ENCODE data around the gene HNRNPA3. TPM values are rescaled to one million over a fixed set of nuclear protein-coding genes. Genes with fewer than 3 reads are reported as not detected.

Gene HNRNPA3
- total and polyA plus RNA-seq, 2 of the 13 experiments (the other 11 are each of a cell fraction or from before 2014, with no cell fraction given) = 73.3 to 97.7 TPM

GRCh38 chr2:177183860-177184259 is 28.7 kb upstream of the HNRNPA3 start (continued):
- TF ChIP-seq, protein P1, sequence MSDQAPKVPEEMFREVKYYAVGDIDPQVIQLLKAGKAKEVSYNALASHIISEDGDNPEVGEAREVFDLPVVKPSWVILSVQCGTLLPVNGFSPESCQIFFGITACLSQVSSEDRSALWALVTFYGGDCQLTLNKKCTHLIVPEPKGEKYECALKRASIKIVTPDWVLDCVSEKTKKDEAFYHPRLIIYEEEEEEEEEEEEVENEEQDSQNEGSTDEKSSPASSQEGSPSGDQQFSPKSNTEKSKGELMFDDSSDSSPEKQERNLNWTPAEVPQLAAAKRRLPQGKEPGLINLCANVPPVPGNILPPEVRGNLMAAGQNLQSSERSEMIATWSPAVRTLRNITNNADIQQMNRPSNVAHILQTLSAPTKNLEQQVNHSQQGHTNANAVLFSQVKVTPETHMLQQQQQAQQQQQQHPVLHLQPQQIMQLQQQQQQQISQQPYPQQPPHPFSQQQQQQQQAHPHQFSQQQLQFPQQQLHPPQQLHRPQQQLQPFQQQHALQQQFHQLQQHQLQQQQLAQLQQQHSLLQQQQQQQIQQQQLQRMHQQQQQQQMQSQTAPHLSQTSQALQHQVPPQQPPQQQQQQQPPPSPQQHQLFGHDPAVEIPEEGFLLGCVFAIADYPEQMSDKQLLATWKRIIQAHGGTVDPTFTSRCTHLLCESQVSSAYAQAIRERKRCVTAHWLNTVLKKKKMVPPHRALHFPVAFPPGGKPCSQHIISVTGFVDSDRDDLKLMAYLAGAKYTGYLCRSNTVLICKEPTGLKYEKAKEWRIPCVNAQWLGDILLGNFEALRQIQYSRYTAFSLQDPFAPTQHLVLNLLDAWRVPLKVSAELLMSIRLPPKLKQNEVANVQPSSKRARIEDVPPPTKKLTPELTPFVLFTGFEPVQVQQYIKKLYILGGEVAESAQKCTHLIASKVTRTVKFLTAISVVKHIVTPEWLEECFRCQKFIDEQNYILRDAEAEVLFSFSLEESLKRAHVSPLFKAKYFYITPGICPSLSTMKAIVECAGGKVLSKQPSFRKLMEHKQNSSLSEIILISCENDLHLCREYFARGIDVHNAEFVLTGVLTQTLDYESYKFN (CRISPR knock-in tag; conservative IDR thresholded peaks at IDR 0.05) = peak; percentile 54
- TF ChIP-seq TGIF2 (CRISPR knock-in tag; IDR thresholded peaks at IDR 0.05) (peak; percentile 41; the same call in 1 of the 2 replicates), KLF15 (CRISPR knock-in tag; IDR thresholded peaks at IDR 0.05; ENCODE audit: borderline replicate concordance) (no peak), ZNF629 (CRISPR knock-in tag; conservative IDR thresholded peaks at IDR 0.05) (no peak), SMAD3 (CRISPR knock-in tag; IDR thresholded peaks at IDR 0.05) (0 out of 2 replicates have a peak, but pooled peaks have one; percentile 28), ZBED4 (CRISPR knock-in tag; IDR thresholded peaks at IDR 0.05; ENCODE audit: borderline replicate concordance) (no peak), PAX8 (CRISPR knock-in tag; IDR thresholded peaks at IDR 0.05; ENCODE audit: borderline replicate concordance) (no peak), MZF1 (CRISPR knock-in tag; IDR thresholded peaks at IDR 0.05; ENCODE audit: borderline replicate concordance) (no peak), TEAD3 (CRISPR knock-in tag; optimal IDR thresholded peaks at IDR 0.05; ENCODE audit: borderline replicate concordance) (no peak), TAF15 (IDR thresholded peaks at IDR 0.05; ENCODE audit: low read depth, low read length, poor library complexity, severe bottlenecking) (no peak), CEBPG (CRISPR knock-in tag; IDR thresholded peaks at IDR 0.05) (peak; percentile 65), KDM2A (CRISPR knock-in tag; IDR thresholded peaks at IDR 0.05; ENCODE audit: borderline replicate concordance, low read depth) (no peak), ZNF614 (CRISPR knock-in tag; IDR thresholded peaks at IDR 0.05; ENCODE audit: borderline replicate concordance) (peak; percentile 35; the same call in 1 of the 2 replicates), DPF2 (CRISPR knock-in tag; IDR thresholded peaks at IDR 0.05; ENCODE audit: borderline replicate concordance, low read depth) (0 out of 2 replicates have a peak, but pooled peaks have one; percentile 16)
- TF ChIP-seq, protein P2, sequence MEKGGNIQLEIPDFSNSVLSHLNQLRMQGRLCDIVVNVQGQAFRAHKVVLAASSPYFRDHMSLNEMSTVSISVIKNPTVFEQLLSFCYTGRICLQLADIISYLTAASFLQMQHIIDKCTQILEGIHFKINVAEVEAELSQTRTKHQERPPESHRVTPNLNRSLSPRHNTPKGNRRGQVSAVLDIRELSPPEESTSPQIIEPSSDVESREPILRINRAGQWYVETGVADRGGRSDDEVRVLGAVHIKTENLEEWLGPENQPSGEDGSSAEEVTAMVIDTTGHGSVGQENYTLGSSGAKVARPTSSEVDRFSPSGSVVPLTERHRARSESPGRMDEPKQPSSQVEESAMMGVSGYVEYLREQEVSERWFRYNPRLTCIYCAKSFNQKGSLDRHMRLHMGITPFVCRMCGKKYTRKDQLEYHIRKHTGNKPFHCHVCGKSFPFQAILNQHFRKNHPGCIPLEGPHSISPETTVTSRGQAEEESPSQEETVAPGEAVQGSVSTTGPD (CRISPR knock-in tag; IDR thresholded peaks at IDR 0.05) = no peak
- TF ChIP-seq, protein P3, sequence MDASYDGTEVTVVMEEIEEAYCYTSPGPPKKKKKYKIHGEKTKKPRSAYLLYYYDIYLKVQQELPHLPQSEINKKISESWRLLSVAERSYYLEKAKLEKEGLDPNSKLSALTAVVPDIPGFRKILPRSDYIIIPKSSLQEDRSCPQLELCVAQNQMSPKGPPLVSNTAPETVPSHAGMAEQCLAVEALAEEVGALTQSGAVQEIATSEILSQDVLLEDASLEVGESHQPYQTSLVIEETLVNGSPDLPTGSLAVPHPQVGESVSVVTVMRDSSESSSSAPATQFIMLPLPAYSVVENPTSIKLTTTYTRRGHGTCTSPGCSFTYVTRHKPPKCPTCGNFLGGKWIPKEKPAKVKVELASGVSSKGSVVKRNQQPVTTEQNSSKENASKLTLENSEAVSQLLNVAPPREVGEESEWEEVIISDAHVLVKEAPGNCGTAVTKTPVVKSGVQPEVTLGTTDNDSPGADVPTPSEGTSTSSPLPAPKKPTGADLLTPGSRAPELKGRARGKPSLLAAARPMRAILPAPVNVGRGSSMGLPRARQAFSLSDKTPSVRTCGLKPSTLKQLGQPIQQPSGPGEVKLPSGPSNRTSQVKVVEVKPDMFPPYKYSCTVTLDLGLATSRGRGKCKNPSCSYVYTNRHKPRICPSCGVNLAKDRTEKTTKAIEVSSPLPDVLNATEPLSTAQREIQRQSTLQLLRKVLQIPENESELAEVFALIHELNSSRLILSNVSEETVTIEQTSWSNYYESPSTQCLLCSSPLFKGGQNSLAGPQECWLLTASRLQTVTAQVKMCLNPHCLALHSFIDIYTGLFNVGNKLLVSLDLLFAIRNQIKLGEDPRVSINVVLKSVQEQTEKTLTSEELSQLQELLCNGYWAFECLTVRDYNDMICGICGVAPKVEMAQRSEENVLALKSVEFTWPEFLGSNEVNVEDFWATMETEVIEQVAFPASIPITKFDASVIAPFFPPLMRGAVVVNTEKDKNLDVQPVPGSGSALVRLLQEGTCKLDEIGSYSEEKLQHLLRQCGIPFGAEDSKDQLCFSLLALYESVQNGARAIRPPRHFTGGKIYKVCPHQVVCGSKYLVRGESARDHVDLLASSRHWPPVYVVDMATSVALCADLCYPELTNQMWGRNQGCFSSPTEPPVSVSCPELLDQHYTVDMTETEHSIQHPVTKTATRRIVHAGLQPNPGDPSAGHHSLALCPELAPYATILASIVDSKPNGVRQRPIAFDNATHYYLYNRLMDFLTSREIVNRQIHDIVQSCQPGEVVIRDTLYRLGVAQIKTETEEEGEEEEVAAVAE (CRISPR knock-in tag; IDR thresholded peaks at IDR 0.05; ENCODE audit: borderline replicate concordance) = no peak

All from HepG2 (cell line).